T-helper 2 cell treated with Interferon-gamma antibody and Interleukin-4, amounts not matched to agents 100 ng/mL and 5 ng/mL, for 36 hours (primary cell): ENCODE data around the gene CCSAP. TPM values are rescaled to one million over a fixed set of nuclear protein-coding genes. Genes with fewer than 3 reads are reported as not detected.
"Not testable (repeated sequence)": the region's sequence is repeated elsewhere in the genome, so short reads cannot be mapped to it uniquely, and the experiment has no call there.

Source experiments
- intact Hi-C: fragments of 100-400 bp; cut with micrococcal nuclease; formaldehyde crosslinking; loops from one replicate; pipeline ENCODE4 v1.15.1; 2023
- total RNA-seq: library from RNA; stranded (reverse); gene quantifications from 2 replicates; pipeline ENCODE4 v1.2.3, GENCODE V29; 2022

The CCSAP gene
- total RNA-seq, result 9.1 and 10.0 TPM in 2 replicates

DNA sequence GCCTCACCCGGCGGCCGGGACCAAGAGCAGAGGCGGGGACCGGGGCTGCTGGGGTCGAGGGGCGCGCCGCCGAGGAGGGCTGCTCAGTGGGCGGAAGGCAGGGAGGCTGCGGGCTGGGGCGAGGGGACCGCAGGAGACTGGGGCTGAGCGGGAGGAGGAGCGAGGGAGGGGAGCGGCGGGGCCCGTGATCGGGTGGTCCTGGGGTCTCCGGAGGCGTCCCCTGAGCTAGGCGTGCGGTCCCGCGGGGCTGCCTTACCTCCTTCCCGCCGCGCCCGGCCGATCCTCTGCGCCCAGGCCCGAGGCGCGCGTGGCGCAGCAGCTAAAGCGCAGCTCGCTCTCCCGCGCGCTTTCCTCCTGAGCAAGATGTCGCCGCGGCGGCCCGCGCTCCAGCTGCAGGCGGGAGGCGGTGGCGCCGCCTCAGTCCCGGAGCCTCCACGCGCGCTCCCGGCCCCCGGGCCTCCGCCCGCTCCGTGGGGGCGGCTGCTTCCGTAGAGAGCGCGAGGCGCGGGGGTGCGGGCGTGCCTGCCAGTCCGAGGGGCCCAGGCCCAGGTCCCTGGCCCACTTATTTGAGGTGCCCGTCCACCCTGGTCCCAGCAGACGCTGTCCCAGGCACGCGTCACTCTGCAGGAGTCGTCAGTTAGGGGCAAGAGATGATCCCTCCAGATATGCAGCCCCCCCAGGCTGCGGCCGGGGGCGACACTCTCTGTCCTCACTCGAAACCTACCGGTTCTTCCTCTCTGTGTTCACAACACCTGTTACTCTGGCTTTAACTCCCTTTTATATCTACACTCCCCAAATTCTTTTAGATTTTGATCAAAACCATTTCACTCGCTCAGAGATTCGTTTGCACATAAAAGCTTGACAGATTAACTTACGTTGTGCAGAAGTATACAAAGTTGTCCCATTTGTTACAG lies at the start of gene CCSAP:
Gene CCSAP, minus strand, starts transcription at position 392 of the 914 bp plus-strand sequence. CDS start 582 bp downstream, outside the sequence.
- intact Hi-C loops, result loop anchor here (1.0 to 10.0 kb wide), 9 partner anchors 18 to 936 kb away; partner anchors contain the start of genes GALNT2, NUP133, RAB4A and TAF5L

GRCh38 chr1:229390130-229390529 lies 47.3 kb upstream of the CCSAP start:
- intact Hi-C loops, result no loop called here

DNA sequence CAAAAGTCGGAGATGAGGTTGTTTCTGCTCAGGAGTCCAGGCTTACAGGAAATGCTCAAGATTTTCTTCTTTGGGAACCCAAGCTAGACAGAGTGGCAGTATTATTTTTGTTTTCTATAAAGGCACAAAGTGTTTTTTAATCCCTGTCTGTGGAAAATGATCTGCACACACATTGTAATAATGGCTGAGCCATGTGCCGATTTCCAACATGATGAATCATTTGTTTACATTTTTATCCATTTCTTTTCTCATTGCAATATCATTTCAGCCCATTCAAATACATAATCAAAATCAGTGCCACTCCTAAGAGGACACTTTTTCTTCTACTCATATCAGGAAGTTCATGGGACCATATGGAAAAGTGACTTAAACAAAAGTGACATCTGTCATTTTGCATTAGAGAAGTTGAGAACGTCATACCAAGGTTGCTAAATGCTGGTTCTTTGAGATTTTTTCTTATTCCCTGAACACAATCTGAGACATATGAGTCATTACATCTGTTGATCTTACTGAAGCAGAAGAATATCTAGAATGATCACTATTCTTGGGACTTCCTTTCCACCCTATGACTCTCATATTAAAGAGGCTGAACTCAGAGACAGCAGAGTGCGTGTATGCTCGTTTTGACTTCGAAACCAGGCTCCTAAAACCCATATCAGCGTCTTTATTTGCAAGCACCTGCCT lies 46.2 kb upstream of the CCSAP start:
- intact Hi-C loops, result no loop called here

GRCh38 chr1:229385853-229386456 lies 43.1 kb upstream of the CCSAP start:
- intact Hi-C loops, result no loop called here

DNA sequence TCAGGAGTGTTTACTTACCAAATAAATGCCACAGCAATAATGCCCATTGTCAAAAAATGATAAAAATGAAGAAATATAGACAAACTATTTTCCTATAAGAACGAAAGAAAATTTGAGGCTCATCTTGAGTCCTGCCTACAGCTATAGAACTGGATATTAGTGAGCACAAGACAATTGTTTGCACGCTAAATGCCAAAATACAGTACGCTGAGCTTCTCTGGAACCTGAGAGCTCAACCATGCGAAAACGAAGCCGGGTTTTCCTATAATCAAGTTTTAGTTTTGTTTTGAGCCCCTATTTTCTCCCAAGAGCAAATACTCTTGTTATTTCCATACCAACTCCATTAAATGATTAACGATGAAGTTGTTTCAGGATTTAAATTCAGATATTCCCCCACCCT lies 42.0 kb upstream of the CCSAP start:
- intact Hi-C loops, result no loop called here

DNA sequence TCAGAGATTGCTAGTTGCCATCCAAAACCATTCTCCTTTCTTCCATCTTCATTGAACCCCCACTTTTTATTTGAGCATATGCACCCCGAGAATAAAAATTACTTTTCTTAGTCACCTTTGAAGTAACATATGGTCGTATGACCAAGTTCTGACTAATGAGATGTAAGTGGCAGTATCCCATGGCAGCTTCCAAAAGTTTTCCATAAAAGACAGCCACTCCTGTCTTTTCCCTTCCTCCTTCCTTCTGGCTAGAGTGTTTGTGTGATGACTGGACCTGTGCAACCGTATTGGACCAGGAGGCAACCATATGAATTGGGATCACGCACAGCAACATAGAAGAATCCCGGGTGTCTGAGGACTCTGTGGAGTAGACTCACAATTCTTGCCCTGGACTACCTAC lies 41.1 kb upstream of the CCSAP start:
- intact Hi-C loops, result no loop called here

DNA sequence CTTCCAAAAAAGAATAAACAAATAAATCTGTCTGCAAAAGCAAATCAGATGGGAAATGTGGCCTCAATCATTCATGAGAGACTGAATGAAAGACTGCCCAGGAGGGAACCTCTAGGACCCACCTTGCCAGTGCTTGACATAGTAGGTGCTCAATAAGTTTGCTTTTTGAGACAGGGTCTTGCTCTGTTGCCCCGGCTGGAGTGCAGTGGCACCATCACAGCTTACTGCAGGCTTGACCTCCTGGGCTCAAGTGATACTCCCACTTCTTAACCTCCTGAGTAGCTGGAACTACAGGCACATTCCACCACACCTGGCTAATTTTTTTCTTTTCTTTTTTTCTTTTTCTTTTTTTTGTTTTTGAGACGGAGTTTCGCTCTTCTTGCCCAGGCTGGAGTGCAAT lies 40.3 kb upstream of the CCSAP start:
- intact Hi-C loops, result no loop called here

GRCh38 chr1:229381234-229381633 lies 38.4 kb upstream of the CCSAP start:
- intact Hi-C loops, result no loop called here

DNA sequence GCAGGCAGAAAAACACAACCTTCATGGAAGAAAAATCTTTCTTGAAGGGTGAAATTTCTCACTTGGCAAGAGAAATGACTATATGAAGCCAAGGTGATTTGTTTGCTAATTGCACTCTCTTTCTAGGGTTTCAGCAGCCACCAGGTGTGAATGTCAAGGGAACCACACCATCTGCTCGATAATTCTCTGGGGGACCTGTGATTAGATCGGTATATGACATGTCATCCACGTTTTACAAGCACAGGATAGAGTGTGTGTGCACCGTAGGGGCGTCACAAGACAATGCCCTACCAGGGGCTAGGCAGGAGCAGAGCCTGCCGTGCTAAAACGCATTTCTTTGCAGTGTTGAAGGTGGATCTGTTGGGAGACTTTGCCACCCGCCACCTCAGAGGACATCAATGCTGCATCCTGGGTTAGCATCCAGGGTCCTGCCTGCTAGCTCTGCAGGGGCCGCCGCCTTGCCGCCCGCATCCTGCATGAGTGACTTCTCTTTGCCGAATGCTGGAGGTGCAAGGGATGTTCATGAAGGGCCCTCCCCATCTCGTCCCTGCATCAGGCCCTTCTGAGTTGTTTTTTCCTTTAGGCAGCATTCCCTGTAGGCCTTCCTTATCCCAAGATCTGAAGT lies 37.8 kb upstream of the CCSAP start:
- intact Hi-C loops, result no loop called here

DNA sequence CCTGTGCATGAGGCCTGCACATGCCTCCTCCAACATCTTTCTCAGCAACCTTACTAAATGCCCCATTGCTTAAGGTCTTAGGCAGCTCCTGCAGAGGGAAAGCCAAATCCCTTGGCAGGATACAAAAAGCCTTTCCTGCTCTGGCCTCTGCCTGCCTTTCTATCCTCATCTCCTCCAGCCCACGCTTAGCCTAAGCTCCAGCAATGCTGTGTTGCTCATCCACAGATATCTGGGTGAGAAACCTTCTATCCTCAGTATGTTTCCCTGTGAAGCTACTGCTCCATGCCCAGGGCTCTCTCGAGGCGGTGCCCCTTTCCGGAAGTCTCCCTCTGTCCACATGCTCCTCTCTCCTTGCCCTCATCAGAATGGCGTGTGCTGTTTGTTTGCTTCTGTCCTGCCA lies 37.0 kb upstream of the CCSAP start:
- intact Hi-C loops, result no loop called here

GRCh38 chr1:229378586-229379367 lies 35.9 kb upstream of the CCSAP start:
- intact Hi-C loops, result no loop called here

GRCh38 chr1:229378035-229378434 lies 35.2 kb upstream of the CCSAP start:
- intact Hi-C loops, result not testable (repeated sequence)

GRCh38 chr1:229377429-229377828 lies 34.6 kb upstream of the CCSAP start:
- intact Hi-C loops, result no loop called here

GRCh38 chr1:229376521-229376920 lies 33.7 kb upstream of the CCSAP start:
- intact Hi-C loops, result no loop called here

- intact Hi-C loops, result no loop called here
Observed at GRCh38 chr1:229374485-229374884, 31.6 kb upstream of the CCSAP start.

DNA sequence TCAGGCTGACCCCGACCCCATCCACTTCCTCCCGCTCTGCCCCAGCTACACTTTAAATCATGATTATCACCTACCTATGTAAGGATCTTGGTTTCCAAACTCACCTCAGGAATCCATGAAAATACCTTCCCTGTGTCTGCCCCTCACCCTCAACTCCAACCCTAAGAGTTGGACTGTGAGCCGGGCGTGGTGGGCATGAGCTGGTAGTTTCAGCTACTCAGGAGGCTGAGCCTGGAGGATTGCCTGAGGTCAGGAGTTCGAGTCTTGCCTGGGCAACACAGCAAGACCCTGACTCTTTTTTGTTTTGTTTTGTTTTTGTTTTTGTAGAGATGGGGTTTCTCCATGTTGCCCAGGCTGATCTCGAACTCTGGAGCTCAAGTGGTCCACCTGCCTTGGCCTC lies 30.5 kb upstream of the CCSAP start:
- intact Hi-C loops, result no loop called here

GRCh38 chr1:229372251-229372650 lies 29.4 kb upstream of the CCSAP start:
- intact Hi-C loops, result no loop called here

GRCh38 chr1:229371624-229372023 lies 28.8 kb upstream of the CCSAP start:
- intact Hi-C loops, result no loop called here

DNA sequence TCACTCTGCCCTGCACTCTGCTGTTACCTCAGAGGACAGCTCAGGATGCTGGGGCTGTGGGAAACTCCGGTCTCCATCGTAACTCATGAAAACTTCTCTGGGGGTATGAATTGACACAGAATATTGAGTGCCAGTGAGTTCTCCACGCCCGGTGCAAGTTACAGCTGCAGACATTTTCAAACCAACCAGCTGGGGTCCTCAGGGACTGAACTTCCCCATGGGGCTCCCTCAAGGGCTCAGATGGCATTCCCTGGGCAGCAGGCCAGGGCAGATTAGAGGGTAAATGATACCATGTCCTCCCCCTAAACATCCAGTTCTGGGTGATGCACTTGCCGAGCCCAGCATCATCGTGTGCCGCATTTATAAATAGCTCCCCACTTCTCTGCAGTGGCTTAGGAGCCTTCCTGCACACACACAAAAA lies 27.8 kb upstream of the CCSAP start:
- intact Hi-C loops, result no loop called here

DNA sequence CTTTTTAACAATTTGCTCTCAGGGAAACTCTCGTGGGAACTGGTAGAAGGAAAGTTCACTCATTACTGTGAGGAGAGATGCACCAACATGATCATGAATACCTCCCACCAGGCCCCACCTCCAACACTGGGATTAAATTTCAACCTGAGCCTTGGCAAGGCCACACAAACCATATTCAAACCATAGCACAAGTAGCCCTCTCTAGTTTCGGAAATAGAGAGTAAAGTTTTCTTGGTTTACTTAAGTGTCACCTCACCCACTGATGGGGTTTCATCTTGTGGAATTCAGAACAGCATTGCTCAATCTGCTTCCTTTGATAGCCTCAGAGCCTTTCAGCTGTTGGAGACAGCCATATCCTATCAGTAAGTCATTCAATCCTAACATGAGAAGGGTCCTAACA lies 25.5 kb upstream of the CCSAP start:
- intact Hi-C loops, result no loop called here

GRCh38 chr1:229365569-229365968 lies 22.7 kb upstream of the CCSAP start:
- intact Hi-C loops, result no loop called here
